GM12891 (cell line): ENCODE results near the gene AKIRIN2.
A peak's percentile ranks its signal among the peaks of the same experiment; 100 is the strongest.

Experiments used
- DNase-seq: peaks from one replicate; pipeline ENCODE4 v3.0.0; 2011; ENCODE audit warnings: low spot score; ENCODE audit not compliant: insufficient read length
- FAIRE-seq: peaks from 2 replicates; lab custom pipeline; 2011; peaks lifted over from hg19 to GRCh38; lab: Jason Lieb, UNC
- PAX5 ChIP-seq: IDR thresholded peaks from 2 replicates; pipeline ENCODE4 v1.6.1; 2011; ENCODE audit warnings: low read length, moderate library complexity, mild to moderate bottlenecking; ENCODE audit not compliant: insufficient read depth, severe bottlenecking
- POLR2A ChIP-seq: IDR thresholded peaks from 2 replicates; pipeline ENCODE4 v1.6.1; 2011; ENCODE audit warnings: low read depth, low read length, control low read depth
- POLR2AphosphoS5 ChIP-seq: IDR thresholded peaks from 2 replicates; pipeline ENCODE4 v1.6.1; 2011; ENCODE audit warnings: low read depth, low read length, control low read depth
- POU2F2 ChIP-seq: IDR thresholded peaks from 2 replicates; pipeline ENCODE4 v1.6.1; 2011; ENCODE audit warnings: low read depth, mild to moderate bottlenecking, control low read depth, low read length, moderate library complexity
- SPI1 ChIP-seq: IDR thresholded peaks from 2 replicates; pipeline ENCODE4 v1.6.1; 2011; ENCODE audit warnings: low read depth, low read length, control low read depth
- TAF1 ChIP-seq: IDR thresholded peaks from 2 replicates; pipeline ENCODE4 v1.6.1; 2011; ENCODE audit warnings: low read depth, low read length, control low read depth

AKIRIN2 gene

GRCh38 chr6:87628881-87629280, 73.2 kb downstream of the AKIRIN2 start:
- no peak for DNase-seq
- FAIRE-seq, result peak; percentile 35

DNA sequence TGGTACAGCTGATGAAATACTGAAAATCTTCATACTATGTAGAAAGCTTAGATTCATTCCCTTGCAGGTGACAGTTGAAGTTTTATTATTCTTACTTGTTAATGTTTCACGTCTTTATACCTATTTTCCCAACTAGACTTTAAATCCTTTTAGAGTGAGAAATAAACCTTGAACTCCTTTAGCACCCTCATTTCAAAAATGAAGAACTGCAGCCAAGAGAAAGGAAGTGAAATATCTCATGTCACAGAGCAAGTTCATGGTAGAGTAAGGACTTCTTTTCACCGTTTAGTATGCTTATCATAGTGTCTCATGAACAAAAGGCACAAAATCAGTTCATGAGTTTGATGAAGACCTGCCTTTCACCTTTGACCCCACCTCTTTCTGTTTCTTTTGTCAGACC, 73.6 kb downstream of the AKIRIN2 start:
- peak; percentile 14 for DNase-seq
- TF ChIP-seq PAX5 (no peak), POU2F2 (no peak), POLR2AphosphoS5 (no peak), TAF1 (no peak), SPI1 (peak; percentile 90), POLR2A (no peak)
- FAIRE-seq, result peak; percentile 88

More at GRCh38 chr6:87628881-87629280, 73.2 kb downstream of the AKIRIN2 start:
- no peak for TF ChIP-seq SPI1
- TF ChIP-seq POLR2A, result no peak
- no peak for TF ChIP-seq TAF1
- no peak for TF ChIP-seq POU2F2
- no peak for TF ChIP-seq PAX5
- TF ChIP-seq POLR2AphosphoS5, result no peak
